SK-N-SH (cell line): ENCODE measurements around the gene FBP1. TPM values are rescaled to one million over a fixed set of nuclear protein-coding genes. Genes with fewer than 3 reads are reported as not detected.

Source experiments
- CTCF ChIA-PET: fragments of 300-600, 350-600 bp; formaldehyde crosslinking; extraction: SDS; loops from one replicate; lab custom pipeline; 2021; lab: Yijun Ruan, JAX
- POLR2A ChIA-PET: fragments of 350-600 bp; sonication (Branson Sonifier 250); formaldehyde crosslinking; extraction: SDS; loops from one replicate; lab custom pipeline; 2020; ENCODE audit warnings: antibody characterized with exemption, inconsistent platforms; lab: Yijun Ruan, JAX
- DNase-seq: peaks from one replicate; pipeline ENCODE4 v3.0.0; 2012
- H2AFZ ChIP-seq: fragments of 200-600 bp; sonication (generic); 2 replicates; pipeline ENCODE4 v1.8.1; 2016; ENCODE audit warnings: antibody characterized with exemption, mild to moderate bottlenecking, low read depth
- H3F3A ChIP-seq: fragments of 200-600 bp; sonication (generic); replicated peaks from 2 replicates; pipeline ENCODE3; 2016; ENCODE audit warnings: antibody characterized with exemption, mild to moderate bottlenecking; ENCODE audit not compliant: insufficient read depth
- H3K27ac ChIP-seq, 2 experiments: fragments of 200-500 bp in 1 of 2; fragments of 200-600 bp in 1 of 2; sonication (Bioruptor generic) in 1 of 2; sonication (generic), shearing (Covaris generic) in 1 of 2; 2 replicates each; pipeline versions ENCODE4 v1.5.1 to v1.6.1; 2014 to 2016; ENCODE audit warnings: low read depth in 2 of 2, inconsistent platforms in 1 of 2, low read length in 1 of 2, mild to moderate bottlenecking in 1 of 2, mixed read lengths in 1 of 2
- H3K27me3 ChIP-seq: fragments of 200-600 bp; sonication (generic), shearing (Covaris generic); 2 replicates; pipeline ENCODE4 v1.6.1; 2016; ENCODE audit warnings: mixed run types; ENCODE audit not compliant: insufficient read depth
- H3K36me3 ChIP-seq, 2 experiments: fragments of 200-500 bp in 1 of 2; fragments of 200-600 bp in 1 of 2; sonication (Bioruptor generic) in 1 of 2; sonication (generic) in 1 of 2; replicated peaks in 1 of 2; 2 replicates each; pipeline versions ENCODE3 to v1.5.1; 2014 to 2016; ENCODE audit warnings: low read length in 1 of 2, mild to moderate bottlenecking in 1 of 2; ENCODE audit not compliant: insufficient read depth in 2 of 2, control insufficient read depth in 1 of 2
- H3K4me1 ChIP-seq, 2 experiments: fragments of 200-500 bp in 1 of 2; fragments of 200-600 bp in 1 of 2; sonication (Bioruptor generic) in 1 of 2; sonication (generic), shearing (Covaris generic) in 1 of 2; 2 replicates each; pipeline versions ENCODE4 v1.5.1 to v1.6.1; 2014 to 2016; ENCODE audit warnings: low read depth in 1 of 2, low read length in 1 of 2, mixed run types in 1 of 2; ENCODE audit not compliant: insufficient read depth in 2 of 2, control insufficient read depth in 1 of 2
- H3K4me2 ChIP-seq: fragments of 200-600 bp; sonication (generic), shearing (Covaris generic); 2 replicates; pipeline ENCODE4 v1.6.1; 2017; ENCODE audit warnings: mixed run types
- H3K4me3 ChIP-seq, 2 experiments: fragments of 200-500 bp in 1 of 2; fragments of 200-600 bp in 1 of 2; sonication (Bioruptor generic) in 1 of 2; sonication (generic), shearing (Covaris generic) in 1 of 2; 2 replicates each; pipeline versions ENCODE4 v1.5.1 to v1.8.1; 2014 to 2016; ENCODE audit warnings: low read depth in 2 of 2, inconsistent platforms in 1 of 2, low read length in 1 of 2, mild to moderate bottlenecking in 1 of 2, mixed read lengths in 1 of 2, moderate library complexity in 1 of 2
- H3K79me2 ChIP-seq: fragments of 200-600 bp; sonication (generic); 2 replicates; pipeline ENCODE4 v1.8.1; 2017; ENCODE audit warnings: mild to moderate bottlenecking; ENCODE audit not compliant: insufficient read depth
- H3K9ac ChIP-seq: fragments of 200-600 bp; sonication (generic); 2 replicates; pipeline ENCODE4 v1.6.1; 2017; ENCODE audit warnings: mixed run types
- H3K9me2 ChIP-seq: fragments of 200-600 bp; sonication (generic); 2 replicates; pipeline ENCODE4 v1.6.1; 2017; ENCODE audit warnings: mixed run types
- H3K9me3 ChIP-seq: fragments of 200-600 bp; sonication (generic); 2 replicates; pipeline ENCODE4 v1.6.1; 2017; ENCODE audit warnings: mixed run types, mild to moderate bottlenecking, moderate library complexity
- H4K20me1 ChIP-seq: fragments of 200-600 bp; sonication (generic); 2 replicates; pipeline ENCODE4 v1.6.1; 2017; ENCODE audit warnings: mild to moderate bottlenecking, mixed run types; ENCODE audit not compliant: insufficient read depth
- CHD2 ChIP-seq: fragments of 150-350 bp; IDR thresholded peaks from 2 replicates; pipeline ENCODE4 v1.6.1; 2018; ENCODE audit warnings: low read length; ENCODE audit not compliant: partially characterized antibody
- CTCF ChIP-seq: fragments of 200-600 bp; sonication (generic); IDR thresholded peaks from 2 replicates; pipeline ENCODE4 v1.6.1; 2017; ENCODE audit warnings: antibody characterized with exemption, mild to moderate bottlenecking, moderate library complexity
- ELF1 ChIP-seq: IDR thresholded peaks from 2 replicates; pipeline ENCODE4 v1.4.0; 2012
- FOSL2 ChIP-seq: IDR thresholded peaks from 2 replicates; pipeline ENCODE4 v1.4.0; 2012; ENCODE audit warnings: low read depth, mild to moderate bottlenecking, moderate library complexity, borderline replicate concordance
- FOXJ3 ChIP-seq: sonication (generic); formaldehyde crosslinking; IDR thresholded peaks from 2 replicates; pipeline ENCODE4 v1.5.1; 2020; ENCODE audit warnings: mild to moderate bottlenecking, missing genetic modification reagents
- FOXM1 ChIP-seq: IDR thresholded peaks from 2 replicates; pipeline ENCODE4 v1.4.0; 2012; ENCODE audit warnings: low read depth, mild to moderate bottlenecking
- IRF3 ChIP-seq: fragments of 150-350 bp; IDR thresholded peaks from 2 replicates; pipeline ENCODE4 v1.6.1; 2016; ENCODE audit warnings: mild to moderate bottlenecking, low read depth, low read length
- JUND ChIP-seq: IDR thresholded peaks from 2 replicates; pipeline ENCODE4 v1.4.0; 2012
- MAX ChIP-seq: IDR thresholded peaks from 2 replicates; pipeline ENCODE4 v1.4.0; 2012; ENCODE audit warnings: low read depth
- MXI1 ChIP-seq: IDR thresholded peaks from 2 replicates; pipeline ENCODE4 v1.6.1; 2012; ENCODE audit warnings: mild to moderate bottlenecking, low read depth, low read length, improper control_type of control experiment
- NFIC ChIP-seq: IDR thresholded peaks from 2 replicates; pipeline ENCODE4 v1.4.0; 2012; ENCODE audit warnings: borderline replicate concordance
- NRF1 ChIP-seq: IDR thresholded peaks from 2 replicates; pipeline ENCODE4 v1.6.1; 2012; ENCODE audit warnings: low read depth, mild to moderate bottlenecking, low read length
- POLR2AphosphoS5 ChIP-seq: IDR thresholded peaks from 2 replicates; pipeline ENCODE4 v1.6.1; 2012; ENCODE audit warnings: low read depth, low read length
- RAD21 ChIP-seq: IDR thresholded peaks from 2 replicates; pipeline ENCODE4 v1.6.1; 2012; ENCODE audit warnings: mild to moderate bottlenecking, low read length
- RCOR1 ChIP-seq: fragments of 150-350 bp; IDR thresholded peaks from 2 replicates; pipeline ENCODE4 v1.6.1; 2017; ENCODE audit warnings: antibody characterized with exemption, low read length
- RFX5 ChIP-seq: IDR thresholded peaks from 2 replicates; pipeline ENCODE4 v1.6.1; 2012; ENCODE audit warnings: mild to moderate bottlenecking, improper control_type of control experiment, low read length
- RXRA ChIP-seq: IDR thresholded peaks from 2 replicates; pipeline ENCODE4 v1.4.0; 2012; ENCODE audit warnings: low read depth, mild to moderate bottlenecking, borderline replicate concordance
- SIN3A ChIP-seq: IDR thresholded peaks from 2 replicates; pipeline ENCODE4 v1.6.1; 2012; ENCODE audit warnings: low read depth, mild to moderate bottlenecking, low read length, moderate library complexity, borderline replicate concordance
- SMC3 ChIP-seq: IDR thresholded peaks from 2 replicates; pipeline ENCODE4 v1.6.1; 2012; ENCODE audit warnings: low read depth, low read length, improper control_type of control experiment
- TCF12 ChIP-seq: IDR thresholded peaks from 2 replicates; pipeline ENCODE4 v1.4.0; 2012
- TEAD4 ChIP-seq: IDR thresholded peaks from 2 replicates; pipeline ENCODE4 v1.4.0; 2012; ENCODE audit warnings: mild to moderate bottlenecking, borderline replicate concordance; ENCODE audit not compliant: insufficient read depth
- USF1 ChIP-seq: IDR thresholded peaks from 2 replicates; pipeline ENCODE4 v1.4.0; 2012; ENCODE audit warnings: low read depth, borderline replicate concordance
- YY1 ChIP-seq: IDR thresholded peaks from 2 replicates; pipeline ENCODE4 v1.4.0; 2012; ENCODE audit warnings: low read depth, mild to moderate bottlenecking
- WGBS: methylation state at CpG from one replicate; pipeline ENCODE4 v1.1.6; 2017; ENCODE audit warnings: low lambda C conversion rate; 5-methylcytosine and 5-hydroxymethylcytosine counted together
- polyA plus RNA-seq, 3 experiments: library from polyadenylated mRNA; depleted of rRNA; stranded (reverse); fragments of >200 nt; gene quantifications; 2 replicates each; pipeline ENCODE4 v1.2.3, GENCODE V29; 2012

FBP1 gene
- polyA plus RNA-seq, 1 of the 3 experiments (the other 2 are of a cell fraction): not detected

DNA sequence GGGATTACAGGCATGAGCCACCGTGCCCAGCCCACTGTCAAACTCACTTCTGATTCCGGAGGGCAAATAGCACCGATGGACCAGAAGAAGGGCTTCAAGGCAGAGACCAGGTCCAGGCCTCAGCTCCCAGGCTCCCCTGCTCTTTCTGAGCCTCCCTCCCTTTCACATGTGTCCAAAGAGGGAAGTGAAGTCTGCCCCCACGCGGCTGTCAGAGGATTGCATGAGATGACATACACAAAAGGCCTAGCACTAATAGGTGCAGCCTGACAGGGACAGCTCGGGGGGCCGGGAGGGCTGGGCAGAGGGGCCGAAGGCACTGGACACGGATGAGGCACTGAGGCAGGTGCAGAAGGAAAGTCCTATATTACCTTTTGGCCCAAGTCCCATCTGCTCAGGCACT is 16.1 kb downstream of the FBP1 start:
- CTCF ChIA-PET: interaction anchor here (0.9 to 2.5 kb wide), 6 partner anchors 8 to 504 kb away, joined by 3 to 11 read pairs (median 3); no protein-coding TSS in a partner anchor
- Histone ChIP-seq H3K36me3 (no peaks in the 10 kb centered on the region), H3F3A (no peaks in the 10 kb centered on the region), H3K9ac (no peak overlapping the region), H3K4me1 (peaks cover 0 to 12% of the 10 kb centered on the region in 2 experiments; a peak in 1 of 4 replicates), H4K20me1 (no peaks in the 10 kb centered on the region), H3K79me2 (no peaks in the 10 kb centered on the region), H3K27me3 (no peaks in the 10 kb centered on the region), H3K4me3 (no peak overlapping the region; a peak in 1 of 4 replicates), H3K27ac (peak overlapping the region in 1 of 2 experiments; percentile 24; a peak in 1 of 4 replicates)
- WGBS: 73% methylated on average over 7 of the region's 9 CpGs
- DNase-seq: peak; percentile 67
- TF ChIP-seq POLR2AphosphoS5: no peak
- TF ChIP-seq CTCF: peak; percentile 45
- peak; percentile 47; the same call in 1 of the 2 replicates for TF ChIP-seq RAD21
- no peak for TF ChIP-seq JUND
- TF ChIP-seq RCOR1: no peak
- TF ChIP-seq YY1: no peak
- TF ChIP-seq FOSL2: no peak
- no peak for TF ChIP-seq TCF12
- TF ChIP-seq ELF1: no peak
- TF ChIP-seq SMC3: peak; percentile 18; the same call in 1 of the 2 replicates
- TF ChIP-seq TEAD4: no peak
- no peak for TF ChIP-seq NRF1
- no peak for TF ChIP-seq IRF3
- TF ChIP-seq CHD2: no peak
- TF ChIP-seq USF1: no peak
- TF ChIP-seq NFIC: no peak
- no peak for TF ChIP-seq RXRA
- TF ChIP-seq MAX: no peak
- TF ChIP-seq FOXJ3 (CRISPR knock-in tag): no peak
- no peak for TF ChIP-seq MXI1
- TF ChIP-seq SIN3A: no peak
- no peak for TF ChIP-seq FOXM1
- no peak for TF ChIP-seq RFX5
- TF ChIP-seq, all 33 proteins: peak for 3
- Histone ChIP-seq H3K4me2 (no peak overlapping the region), H3K9me2 (no peaks in the 10 kb centered on the region), H2AFZ (no peak overlapping the region), H3K9me3 (no peaks in the 10 kb centered on the region)
- POLR2A ChIA-PET: no interaction called here
